ENCODE results near the gene STMND1.

DNA sequence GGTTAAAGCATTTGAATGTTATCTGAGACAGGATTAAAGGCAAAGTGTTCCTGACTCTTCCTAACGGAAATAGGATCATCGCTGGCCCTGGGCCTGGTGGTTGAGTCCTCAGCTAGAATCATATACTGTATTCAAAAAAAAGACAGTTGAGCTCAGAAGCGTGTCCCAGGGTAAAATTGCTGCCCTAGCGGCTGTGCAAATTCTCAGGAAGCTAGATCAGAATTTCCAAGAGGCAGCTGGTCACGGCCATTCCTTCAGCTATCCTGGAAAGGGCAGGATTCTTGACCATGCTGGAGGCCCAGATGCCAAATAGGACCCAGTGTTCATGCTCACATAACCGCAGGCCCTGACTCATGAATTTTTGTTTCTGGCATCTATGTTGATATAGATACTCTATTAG, 67.4 kb downstream of the STMND1 start:
- no peak for TF ChIP-seq POLR2A (IDR thresholded peaks at IDR 0.05)
- no peak for TF ChIP-seq CTCF (IDR thresholded peaks at IDR 0.05)
- TF ChIP-seq EP300 (IDR thresholded peaks at IDR 0.05): no peak
- no peak for TF ChIP-seq POLR2AphosphoS5 (IDR thresholded peaks at IDR 0.05)
